Endothelial cell (in vitro differentiated cells): ENCODE results near the gene SAT2. TPM values are rescaled to one million over a fixed set of nuclear protein-coding genes. Genes with fewer than 3 reads are reported as not detected.
A peak's percentile ranks its signal among the peaks of the same experiment; 100 is the strongest.

Experiments
- DNase-seq: peaks from one replicate; pipeline ENCODE4 v3.0.0; 2021; ENCODE audit warnings: low spot score
- H3K27ac Mint-ChIP-seq: one replicate; pipeline ENCODE4 v1.8.0; 2021; ENCODE audit warnings: mixed read lengths, inconsistent platforms; ENCODE audit not compliant: unreplicated experiment
- H3K27me3 Mint-ChIP-seq: one replicate; pipeline ENCODE4 v1.8.0; 2021; ENCODE audit warnings: mild to moderate bottlenecking, moderate library complexity, mixed read lengths, inconsistent platforms; ENCODE audit not compliant: unreplicated experiment
- H3K36me3 Mint-ChIP-seq: one replicate; pipeline ENCODE4 v1.8.0; 2021; ENCODE audit warnings: mild to moderate bottlenecking, low read depth, mixed read lengths, inconsistent platforms; ENCODE audit not compliant: unreplicated experiment
- H3K4me1 Mint-ChIP-seq: one replicate; pipeline ENCODE4 v1.8.0; 2021; ENCODE audit warnings: mild to moderate bottlenecking, mixed read lengths, inconsistent platforms; ENCODE audit not compliant: unreplicated experiment
- H3K4me3 Mint-ChIP-seq: one replicate; pipeline ENCODE4 v1.8.0; 2021; ENCODE audit warnings: mild to moderate bottlenecking, mixed read lengths, inconsistent platforms; ENCODE audit not compliant: unreplicated experiment
- H3K9me3 Mint-ChIP-seq: one replicate; pipeline ENCODE4 v1.8.0; 2021; ENCODE audit warnings: mixed read lengths, inconsistent platforms; ENCODE audit not compliant: unreplicated experiment
- long read RNA-seq: library from polyadenylated mRNA; unstranded; transcript quantifications from one replicate; pipeline ENCODE4 v2.0.0, GENCODE V29; 2020; ENCODE audit not compliant: unreplicated experiment
- total RNA-seq: library from RNA; stranded (reverse); fragmentation: NEBNext Ultra II Directional; extraction: Animal tissue kit (Norgen Biotek cat#: 25700); gene quantifications from one replicate; pipeline ENCODE4 v1.2.1, GENCODE V29; 2021; ENCODE audit not compliant: unreplicated experiment
- TF ChIP-seq, protein P1 (sequence below): fragments of 200-600 bp; sonication (generic); IDR thresholded peaks from one replicate; pipeline ENCODE4 v1.5.0; 2021; ENCODE audit warnings: antibody characterized with exemption; ENCODE audit not compliant: unreplicated experiment

The SAT2 gene
- total RNA-seq = 100 TPM
- long read RNA-seq, transcript SAT2-201 (6 exons, 946 nt) = major isoform, 9 of 38 reads
- long read RNA-seq, transcript SAT2-213 (5 exons, 582 nt) = major isoform, 9 of 38 reads
- long read RNA-seq, transcript SAT2-202 (6 exons, 974 nt) = minor isoform, 8 of 38 reads
- long read RNA-seq, transcript SAT2-208 (5 exons, 640 nt) = minor isoform, 6 of 38 reads
- long read RNA-seq, partial matches to known transcripts = 2 of 38 reads
- long read RNA-seq, other reads (novel, unspliced or antisense) = 3 of 38 reads

DNA sequence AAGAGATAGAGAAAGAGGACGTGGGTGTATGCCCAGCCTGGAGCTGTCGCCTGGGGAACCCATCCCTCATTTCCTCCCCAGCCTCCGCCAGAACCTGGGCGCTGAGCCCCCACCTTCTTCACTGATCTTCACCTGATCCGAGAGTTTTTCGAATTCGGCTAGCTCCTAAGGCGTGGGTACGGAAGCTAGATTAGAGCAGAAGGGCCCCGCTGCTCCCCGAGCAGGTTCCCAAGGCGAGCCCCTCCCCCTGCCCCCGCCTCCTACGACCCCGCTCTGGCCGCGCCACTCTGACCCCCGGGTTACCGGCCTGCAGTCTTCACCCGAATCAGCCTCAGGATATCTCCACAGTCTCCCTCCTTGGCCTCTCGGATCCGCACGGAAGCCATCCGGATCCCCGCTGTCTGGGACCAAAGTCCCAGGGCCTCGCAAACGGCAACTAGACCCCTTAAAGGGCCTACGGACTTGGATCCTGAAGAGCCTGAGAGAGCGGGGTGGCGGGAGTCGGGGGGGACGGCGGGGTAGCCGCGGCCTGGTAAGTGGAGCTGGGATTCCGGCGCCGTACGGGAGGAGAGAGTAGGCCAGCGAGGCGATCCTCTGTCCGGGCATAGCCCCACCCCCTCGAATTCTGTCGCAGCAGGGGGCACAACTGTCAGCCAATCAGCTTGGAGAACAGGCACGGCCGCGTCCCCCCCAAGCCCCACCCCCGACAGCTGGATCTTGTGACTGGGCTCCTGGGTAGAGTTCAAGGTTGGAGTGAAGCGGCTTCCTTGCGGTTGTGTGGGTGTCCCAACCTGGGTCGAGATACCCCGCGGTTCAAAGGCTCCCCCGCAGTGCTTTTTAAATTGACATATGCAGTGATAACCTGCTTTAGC is at the start of gene SAT2:
Gene SAT2 (minus strand): TSS at position 572 of the 872 bp plus-strand sequence. CDS start 186 bp downstream, at position 386.
- no peaks in the 10 kb centered on the region for H3K36me3 Mint-ChIP-seq
- H3K4me3 Mint-ChIP-seq = peak within 1 kb of the TSS; percentile 88
- TF ChIP-seq, protein P1, sequence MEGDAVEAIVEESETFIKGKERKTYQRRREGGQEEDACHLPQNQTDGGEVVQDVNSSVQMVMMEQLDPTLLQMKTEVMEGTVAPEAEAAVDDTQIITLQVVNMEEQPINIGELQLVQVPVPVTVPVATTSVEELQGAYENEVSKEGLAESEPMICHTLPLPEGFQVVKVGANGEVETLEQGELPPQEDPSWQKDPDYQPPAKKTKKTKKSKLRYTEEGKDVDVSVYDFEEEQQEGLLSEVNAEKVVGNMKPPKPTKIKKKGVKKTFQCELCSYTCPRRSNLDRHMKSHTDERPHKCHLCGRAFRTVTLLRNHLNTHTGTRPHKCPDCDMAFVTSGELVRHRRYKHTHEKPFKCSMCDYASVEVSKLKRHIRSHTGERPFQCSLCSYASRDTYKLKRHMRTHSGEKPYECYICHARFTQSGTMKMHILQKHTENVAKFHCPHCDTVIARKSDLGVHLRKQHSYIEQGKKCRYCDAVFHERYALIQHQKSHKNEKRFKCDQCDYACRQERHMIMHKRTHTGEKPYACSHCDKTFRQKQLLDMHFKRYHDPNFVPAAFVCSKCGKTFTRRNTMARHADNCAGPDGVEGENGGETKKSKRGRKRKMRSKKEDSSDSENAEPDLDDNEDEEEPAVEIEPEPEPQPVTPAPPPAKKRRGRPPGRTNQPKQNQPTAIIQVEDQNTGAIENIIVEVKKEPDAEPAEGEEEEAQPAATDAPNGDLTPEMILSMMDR = no peak
- peak within 1 kb of the TSS; percentile 24 for H3K27ac Mint-ChIP-seq
- peaks cover 8% of the 10 kb centered on the region for H3K4me1 Mint-ChIP-seq
- peaks cover 10% of the 10 kb centered on the region for H3K27me3 Mint-ChIP-seq
- peak; percentile 91 for DNase-seq
- H3K9me3 Mint-ChIP-seq = no peaks in the 10 kb centered on the region

GRCh38 chr17:7676533-7676932 is 48.9 kb upstream of the SAT2 start:
- Mint-ChIP-seq H3K4me1 (peaks cover 21% of the 10 kb centered on the region), H3K4me3 (peak overlapping the region; percentile 42), H3K36me3 (peaks cover 35% of the 10 kb centered on the region), H3K9me3 (no peaks in the 10 kb centered on the region), H3K27me3 (peaks cover 5% of the 10 kb centered on the region), H3K27ac (peak overlapping the region; percentile 89)
- TF ChIP-seq, protein P1 = no peak
- DNase-seq = no peak

DNA sequence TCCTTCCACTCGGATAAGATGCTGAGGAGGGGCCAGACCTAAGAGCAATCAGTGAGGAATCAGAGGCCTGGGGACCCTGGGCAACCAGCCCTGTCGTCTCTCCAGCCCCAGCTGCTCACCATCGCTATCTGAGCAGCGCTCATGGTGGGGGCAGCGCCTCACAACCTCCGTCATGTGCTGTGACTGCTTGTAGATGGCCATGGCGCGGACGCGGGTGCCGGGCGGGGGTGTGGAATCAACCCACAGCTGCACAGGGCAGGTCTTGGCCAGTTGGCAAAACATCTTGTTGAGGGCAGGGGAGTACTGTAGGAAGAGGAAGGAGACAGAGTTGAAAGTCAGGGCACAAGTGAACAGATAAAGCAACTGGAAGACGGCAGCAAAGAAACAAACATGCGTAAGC is 47.3 kb upstream of the SAT2 start:
- Mint-ChIP-seq H3K9me3 (no peaks in the 10 kb centered on the region), H3K27ac (no peak overlapping the region), H3K27me3 (peaks cover 5% of the 10 kb centered on the region), H3K36me3 (peaks cover 43% of the 10 kb centered on the region), H3K4me3 (peak overlapping the region; percentile 66), H3K4me1 (peaks cover 21% of the 10 kb centered on the region)
- DNase-seq = no peak
- TF ChIP-seq, protein P1 = no peak

GRCh38 chr17:7673239-7673638 is 45.6 kb upstream of the SAT2 start:
- H3K4me3 Mint-ChIP-seq = peak overlapping the region; percentile 89
- H3K9me3 Mint-ChIP-seq = no peaks in the 10 kb centered on the region
- H3K4me1 Mint-ChIP-seq = peaks cover 21% of the 10 kb centered on the region
- peaks cover 43% of the 10 kb centered on the region for H3K36me3 Mint-ChIP-seq
- H3K27ac Mint-ChIP-seq = no peak overlapping the region
- TF ChIP-seq, protein P1 = peak; percentile 89
- H3K27me3 Mint-ChIP-seq = peaks cover 5% of the 10 kb centered on the region
- DNase-seq = no peak
